Left ventricle myocardium inferior (tissue), 1 donor: Measurements from ENCODE around the gene HDAC3. TPM values are rescaled to one million over a fixed set of nuclear protein-coding genes. Genes with fewer than 3 reads are reported as not detected.

Experiments
- DNase-seq: peaks from one replicate; pipeline ENCODE4 v3.0.0-alpha.2; 2020
- H3K27ac ChIP-seq: fragments of 200-600 bp; replicated peaks from 2 replicates; pipeline ENCODE4 v1.8.0; 2021
- H3K27me3 ChIP-seq: fragments of 200-600 bp; 2 replicates; pipeline ENCODE4 v1.8.0; 2021; ENCODE audit warnings: low read depth
- H3K36me3 ChIP-seq: fragments of 200-600 bp; 2 replicates; pipeline ENCODE4 v1.8.0; 2021
- H3K4me1 ChIP-seq: fragments of 200-600 bp; 2 replicates; pipeline ENCODE4 v1.8.0; 2021
- H3K4me3 ChIP-seq: fragments of 200-600 bp; 2 replicates; pipeline ENCODE4 v1.8.0; 2021; ENCODE audit warnings: mild to moderate bottlenecking, moderate library complexity
- H3K9me3 ChIP-seq: fragments of 200-600 bp; replicated peaks from 2 replicates; pipeline ENCODE4 v1.8.0; 2021
- CTCF ChIP-seq: fragments of 200-600 bp; IDR thresholded peaks from 2 replicates; pipeline ENCODE4 v1.8.0; 2021; ENCODE audit warnings: antibody characterized with exemption, mild to moderate bottlenecking, borderline replicate concordance
- intact Hi-C: fragments of 100-400 bp; cut with micrococcal nuclease; formaldehyde crosslinking; loops from one replicate; pipeline ENCODE4 v1.11.0; 2022
- total RNA-seq: library from RNA; stranded (reverse); fragmentation: NEBNext Ultra II Directional; extraction: Animal tissue kit (Norgen Biotek cat#: 25700); gene quantifications from one replicate; pipeline ENCODE4 v1.2.1, GENCODE V29; 2021
- donor health status: DM: no; HTN: yes; CAD: no; lungs with severe emphysema.

The HDAC3 gene
- total RNA-seq, 1 donor from 2014 or later = 27.4 TPM

GRCh38 chr5:141634720-141635119, 1.9 kb downstream of the HDAC3 start:
- peaks cover 8% of the 10 kb centered on the region for H3K36me3 ChIP-seq
- peak overlapping the region; percentile 90 for H3K4me3 ChIP-seq
- H3K4me1 ChIP-seq = peaks cover 55% of the 10 kb centered on the region
- no peak for DNase-seq
- no peak for TF ChIP-seq CTCF
- intact Hi-C loops = no loop called here
- H3K9me3 ChIP-seq = no peaks in the 10 kb centered on the region
- no peaks in the 10 kb centered on the region for H3K27me3 ChIP-seq
- H3K27ac ChIP-seq = no peak overlapping the region

- intact Hi-C loops = no loop called here
These were observed 2.6 kb downstream of the HDAC3 start for GRCh38 chr5:141633871-141634561.

GRCh38 chr5:141632650-141633049, 4.0 kb downstream of the HDAC3 start:
- H3K27ac ChIP-seq = no peak overlapping the region
- TF ChIP-seq CTCF = no peak
- no peaks in the 10 kb centered on the region for H3K9me3 ChIP-seq
- H3K36me3 ChIP-seq = peaks cover 29% of the 10 kb centered on the region
- H3K4me3 ChIP-seq = no peak overlapping the region
- intact Hi-C loops = no loop called here
- peaks cover 49% of the 10 kb centered on the region for H3K4me1 ChIP-seq
- no peaks in the 10 kb centered on the region for H3K27me3 ChIP-seq
- no peak for DNase-seq

More at GRCh38 chr5:141633871-141634561, 2.6 kb downstream of the HDAC3 start:
- H3K4me1 ChIP-seq = peaks cover 55% of the 10 kb centered on the region
- H3K9me3 ChIP-seq = no peaks in the 10 kb centered on the region
- no peaks in the 10 kb centered on the region for H3K27me3 ChIP-seq
- H3K36me3 ChIP-seq = peaks cover 15% of the 10 kb centered on the region
- no peak overlapping the region for H3K4me3 ChIP-seq
- no peak for TF ChIP-seq CTCF
- no peak overlapping the region for H3K27ac ChIP-seq
- no peak for DNase-seq

- H3K9me3 ChIP-seq = no peaks in the 10 kb centered on the region
- intact Hi-C loops = no loop called here
These were observed 6.0 kb downstream of the HDAC3 start for GRCh38 chr5:141630570-141631140.

GRCh38 chr5:141628175-141628788, 8.4 kb downstream of the HDAC3 start:
- H3K4me1 ChIP-seq = peaks cover 15% of the 10 kb centered on the region
- no peak overlapping the region for H3K4me3 ChIP-seq
- no peaks in the 10 kb centered on the region for H3K9me3 ChIP-seq
- no peak for TF ChIP-seq CTCF
- peaks cover 72% of the 10 kb centered on the region for H3K36me3 ChIP-seq
- DNase-seq = no peak
- H3K27me3 ChIP-seq = no peaks in the 10 kb centered on the region
- no peak overlapping the region for H3K27ac ChIP-seq
- intact Hi-C loops = no loop called here

More at GRCh38 chr5:141630570-141631140, 6.0 kb downstream of the HDAC3 start:
- Histone ChIP-seq H3K27ac (no peak overlapping the region), H3K36me3 (peaks cover 49% of the 10 kb centered on the region), H3K27me3 (no peaks in the 10 kb centered on the region), H3K4me1 (peaks cover 30% of the 10 kb centered on the region), H3K4me3 (no peak overlapping the region)
- DNase-seq = no peak
- no peak for TF ChIP-seq CTCF
